Inflammatory macrophage treated with lipopolysaccharide for 4 hours (primary cell): Measurements from ENCODE around the gene SLC15A2.
"Not testable (repeated sequence)": the region's sequence is repeated elsewhere in the genome, so short reads cannot be mapped to it uniquely, and the experiment has no call there.

Source experiments
- DNase-seq: peaks from one replicate; pipeline ENCODE4 v3.0.0-alpha.2; 2020

SLC15A2 gene

DNA sequence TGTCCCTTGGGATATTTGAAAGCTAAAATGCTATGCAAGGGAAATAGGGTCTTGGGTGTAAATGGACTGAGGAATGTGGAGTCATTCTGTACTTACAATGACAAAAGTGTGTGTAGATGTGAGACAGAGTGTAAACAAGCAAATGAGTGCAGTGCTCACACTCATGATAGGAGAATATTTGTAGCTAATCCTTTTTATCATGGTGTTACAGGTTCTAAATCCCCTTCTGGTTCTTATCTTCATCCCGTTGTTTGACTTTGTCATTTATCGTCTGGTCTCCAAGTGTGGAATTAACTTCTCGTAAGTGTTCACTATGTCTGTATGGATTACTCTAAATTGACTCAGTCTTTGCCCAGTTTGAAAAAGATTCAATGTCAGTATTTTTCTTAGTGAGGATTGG is 30.5 kb downstream of the SLC15A2 start:
- DNase-seq = no peak

DNA sequence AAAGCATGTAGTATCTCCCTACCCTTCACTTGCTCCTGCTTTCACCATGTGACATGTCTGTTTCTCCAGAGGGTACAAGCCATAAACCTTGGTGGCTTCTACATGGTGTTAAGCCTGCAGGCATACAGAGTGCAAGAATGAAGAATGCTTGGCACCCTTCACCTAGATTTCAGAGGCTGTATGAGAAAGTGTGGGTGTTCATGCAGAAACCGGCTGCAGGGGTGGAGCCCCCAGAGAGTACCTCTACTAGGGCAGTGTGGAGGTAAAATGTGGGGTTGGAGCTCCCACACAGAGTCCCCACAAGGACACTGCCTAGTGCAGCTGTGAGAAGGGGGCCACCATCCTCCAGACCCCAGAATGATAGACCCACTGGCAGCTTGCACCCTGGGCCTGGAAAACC is 32.2 kb downstream of the SLC15A2 start:
- DNase-seq = no peak

DNA sequence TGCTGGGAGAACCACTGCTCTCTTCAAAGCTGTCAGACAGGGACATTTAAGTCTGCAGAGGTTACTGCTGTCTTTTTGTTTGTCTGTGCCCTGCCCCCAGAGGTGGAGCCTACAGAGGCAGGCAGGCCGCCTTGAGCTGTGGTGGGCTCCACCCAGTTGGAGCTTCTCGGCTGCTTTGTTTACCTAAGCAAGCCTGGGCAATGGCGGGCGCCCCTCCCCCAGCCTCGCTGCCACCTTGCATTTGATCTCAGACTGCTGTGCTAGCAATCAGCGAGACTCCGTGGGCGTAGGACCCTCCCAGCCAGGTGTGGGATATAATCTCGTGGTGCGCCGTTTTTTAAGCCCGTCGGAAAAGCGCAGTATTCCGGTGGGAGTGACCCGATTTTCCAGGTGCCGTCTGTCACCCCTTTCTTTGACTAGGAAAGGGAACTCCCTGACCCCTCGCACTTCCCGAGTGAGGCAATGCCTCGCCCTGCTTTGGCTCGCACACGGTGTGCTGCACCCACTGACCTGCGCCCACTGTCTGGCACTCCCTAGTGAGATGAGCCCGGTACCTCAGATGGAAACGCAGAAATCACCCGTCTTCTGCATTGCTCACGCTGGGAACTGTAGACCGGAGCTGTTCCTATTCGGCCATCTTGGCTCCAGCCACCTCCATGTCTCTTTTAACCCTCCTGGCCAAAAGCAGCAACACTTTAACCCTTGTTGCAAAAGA is 44.1 kb downstream of the SLC15A2 start:
- not testable (repeated sequence) for DNase-seq

DNA sequence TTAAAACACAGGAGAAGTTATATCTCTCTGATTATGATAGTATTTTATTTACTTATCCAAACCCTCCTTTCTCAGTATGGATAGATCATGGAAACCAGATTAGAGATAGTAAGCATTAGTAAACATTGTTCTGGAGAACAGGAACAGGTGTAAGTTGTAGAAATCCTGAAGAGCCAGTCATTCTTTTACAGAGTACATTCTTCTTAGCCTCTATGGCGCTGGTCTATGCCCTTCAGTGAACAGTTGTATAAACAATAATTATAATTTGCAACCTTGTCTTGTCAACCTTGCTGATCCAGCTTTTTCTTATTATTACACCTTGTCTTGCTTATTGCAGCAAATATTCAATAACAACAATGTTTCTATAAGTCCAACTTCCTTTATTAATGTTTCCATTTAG is 47.4 kb downstream of the SLC15A2 start:
- no peak for DNase-seq

DNA sequence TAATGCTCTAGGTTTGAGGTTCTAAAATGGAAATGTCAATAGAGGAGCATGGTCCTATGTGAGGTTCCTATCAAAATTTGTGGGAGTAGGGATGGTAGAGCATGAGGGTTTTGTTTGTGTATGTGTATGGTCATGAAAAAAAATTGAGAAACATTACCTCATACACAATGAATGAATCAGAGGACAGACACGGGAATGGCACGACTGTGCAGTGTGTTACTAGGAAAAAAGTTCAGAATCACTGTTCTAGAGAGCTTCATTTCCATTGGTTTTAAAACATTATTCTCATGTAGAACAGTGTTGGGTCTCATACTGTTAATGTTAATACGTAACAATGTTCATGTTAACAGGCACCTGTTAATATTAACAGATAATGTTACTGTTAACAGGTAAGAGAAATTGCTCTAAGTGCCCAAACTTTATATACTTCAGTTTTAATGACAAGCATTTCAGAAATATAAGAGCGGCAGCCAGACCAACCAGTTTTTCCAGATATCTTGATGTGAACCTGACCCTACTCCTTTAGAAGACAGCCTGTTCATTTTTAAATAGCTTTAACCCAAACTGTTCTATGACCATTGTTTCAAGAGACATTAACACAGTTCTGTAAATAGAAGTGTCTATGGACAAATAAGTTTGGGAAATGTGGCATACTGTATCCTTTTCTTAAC is 48.0 kb downstream of the SLC15A2 start:
- no peak for DNase-seq

DNA sequence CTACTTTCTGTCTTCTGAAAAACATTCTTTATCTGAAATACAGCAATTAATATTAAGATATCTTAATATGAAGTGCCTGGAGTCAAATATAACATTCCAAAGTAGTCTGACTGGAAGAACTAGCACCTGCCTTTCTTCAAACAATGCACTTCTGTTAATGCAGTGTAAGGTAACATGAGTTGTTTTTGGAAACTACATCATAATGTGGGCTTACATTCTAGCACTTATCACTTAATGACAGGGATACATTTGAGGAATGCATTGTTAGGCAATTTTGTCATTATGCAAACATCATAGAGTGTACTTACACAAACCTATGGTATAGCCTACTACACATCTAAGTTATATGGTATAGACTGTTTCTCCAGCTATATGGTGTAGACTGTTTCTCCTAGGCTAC is 49.2 kb downstream of the SLC15A2 start:
- DNase-seq = no peak

DNA sequence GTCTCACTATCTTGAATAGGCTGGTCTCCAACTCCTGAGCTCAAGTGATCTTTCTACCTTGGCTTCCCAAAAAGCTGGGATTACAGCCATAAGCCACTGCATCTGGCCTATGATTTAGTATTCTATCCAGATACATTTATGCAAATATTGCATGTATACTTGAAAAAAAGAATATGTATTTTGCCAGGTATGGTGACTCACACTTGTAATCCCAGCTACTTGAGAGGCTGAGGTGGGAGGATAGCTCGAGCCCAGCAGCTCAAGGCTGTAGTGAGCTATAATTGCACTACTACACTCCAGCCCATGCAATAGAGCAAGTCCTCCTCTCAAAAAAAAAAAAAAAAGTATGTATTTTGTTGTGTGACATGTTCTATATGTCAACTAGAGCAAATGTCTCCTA is 54.4 kb downstream of the SLC15A2 start:
- DNase-seq = no peak

DNA sequence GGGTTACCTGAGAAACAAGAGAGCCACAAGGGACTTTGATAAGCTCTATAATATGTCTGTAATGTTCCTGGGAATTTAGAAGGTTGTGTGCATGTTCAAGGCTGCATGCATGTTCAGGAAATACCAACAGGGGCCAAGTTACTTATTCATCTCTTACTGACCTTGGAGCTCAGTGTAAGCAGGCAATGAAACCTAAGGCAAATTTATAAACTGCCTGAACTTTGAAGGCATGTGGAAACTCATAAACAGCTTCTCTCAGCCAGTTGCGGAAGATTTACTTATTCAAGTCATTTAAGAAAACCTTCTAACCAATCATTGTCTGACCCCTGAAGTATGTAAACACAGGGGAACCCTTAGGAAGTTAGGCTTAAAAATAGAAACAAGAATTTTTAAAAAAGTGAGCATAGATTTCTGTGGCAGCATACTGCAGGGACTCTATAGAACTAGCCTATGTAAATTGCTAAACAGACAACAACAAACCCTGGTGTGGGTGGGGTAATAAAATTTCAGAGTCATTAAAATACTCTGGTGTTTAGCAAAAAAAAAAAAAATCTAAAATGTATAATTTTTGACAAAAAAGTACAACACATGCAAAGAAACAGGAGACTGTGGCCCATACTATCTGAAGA is 57.2 kb downstream of the SLC15A2 start:
- DNase-seq = no peak

DNA sequence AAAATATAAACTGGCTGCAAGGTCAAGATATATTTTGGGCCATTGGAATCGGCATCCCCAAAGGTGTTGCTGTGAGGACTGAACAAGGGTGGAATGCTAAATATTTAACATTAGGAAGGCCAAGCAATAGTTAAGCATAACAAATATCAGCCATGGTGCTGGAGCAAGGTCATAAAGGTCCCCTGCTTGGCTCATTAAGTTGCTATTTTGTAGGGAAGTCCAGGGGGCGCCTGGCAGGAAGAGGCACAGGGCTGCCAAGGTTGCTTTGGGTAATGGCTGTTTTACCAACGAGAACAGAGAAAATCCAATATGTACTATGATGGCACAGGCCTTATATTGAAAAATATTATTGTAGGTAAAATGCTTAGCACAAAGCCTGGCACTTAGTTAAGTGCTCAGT is 62.2 kb downstream of the SLC15A2 start:
- DNase-seq = no peak

DNA sequence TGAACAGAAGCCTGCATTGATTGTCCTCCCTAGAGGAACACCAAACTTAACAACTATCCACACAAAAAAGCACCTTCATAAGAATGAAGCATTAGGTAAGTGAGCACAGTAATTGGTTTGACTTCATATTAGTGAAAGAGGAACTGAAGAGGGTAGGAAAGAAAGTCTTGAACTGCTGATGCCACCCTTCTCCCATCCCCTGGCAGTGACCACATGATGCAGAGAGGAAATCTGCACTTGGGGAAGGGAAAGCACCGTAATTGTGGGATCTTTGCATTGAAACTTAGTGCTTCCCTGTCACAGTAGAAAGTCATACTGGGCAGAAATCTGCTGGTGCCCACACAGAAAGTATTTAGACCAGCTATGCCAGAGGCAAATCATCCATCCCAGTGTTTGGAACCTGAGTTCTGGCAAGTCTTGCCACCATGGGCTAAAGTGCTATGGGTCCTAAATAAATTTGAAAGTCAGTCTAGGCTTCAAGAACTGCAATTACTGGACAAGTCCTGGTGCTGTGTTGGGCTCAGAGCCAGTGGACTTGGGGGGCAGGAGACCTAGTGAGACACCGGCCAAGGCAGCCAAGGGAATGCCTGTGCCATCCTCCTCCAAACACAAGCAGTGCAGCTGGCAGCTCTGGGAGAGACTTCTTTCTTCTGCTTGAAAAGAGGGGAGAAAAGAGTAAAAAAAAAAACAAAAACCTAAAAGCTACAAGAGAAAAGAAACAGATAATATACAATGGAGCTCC is 63.6 kb downstream of the SLC15A2 start:
- peak; percentile 96 for DNase-seq

DNA sequence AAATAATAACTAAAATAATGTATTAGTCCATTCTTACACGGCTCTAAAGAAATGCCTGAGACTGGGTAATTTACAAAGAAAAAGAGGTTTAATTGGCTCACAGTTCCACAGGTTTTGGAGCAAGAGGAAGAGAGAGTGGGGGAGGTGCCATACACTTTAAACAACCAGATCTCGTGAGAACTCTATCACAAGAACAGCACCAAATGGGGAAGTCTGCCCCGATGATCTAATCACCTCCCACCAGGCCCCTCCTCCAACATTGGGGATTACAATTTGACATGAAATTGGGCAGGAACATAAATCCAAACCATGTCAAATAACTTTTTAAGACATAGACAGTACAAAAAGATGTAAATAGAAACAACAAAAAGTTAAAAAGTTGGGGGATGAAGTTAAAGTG is 64.6 kb downstream of the SLC15A2 start:
- peak; percentile 88 for DNase-seq

DNA sequence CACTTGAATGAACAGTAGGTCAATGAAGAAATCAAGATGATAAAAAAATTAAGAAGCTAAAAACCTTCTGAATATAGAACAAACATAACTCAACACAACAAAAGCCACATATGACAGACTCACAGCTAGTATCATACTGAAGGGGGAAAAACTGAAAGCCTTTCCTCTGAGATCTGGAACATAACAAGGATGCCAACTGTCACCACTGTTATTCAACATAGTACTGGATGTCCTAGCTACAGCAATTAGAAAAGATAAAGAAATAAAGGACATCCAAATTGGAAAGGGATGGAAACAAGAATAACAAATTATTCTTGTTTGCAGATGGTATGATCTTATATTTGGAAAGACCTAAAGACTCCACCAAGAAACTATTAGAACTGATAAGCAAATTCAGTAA is 67.1 kb downstream of the SLC15A2 start:
- no peak for DNase-seq

DNA sequence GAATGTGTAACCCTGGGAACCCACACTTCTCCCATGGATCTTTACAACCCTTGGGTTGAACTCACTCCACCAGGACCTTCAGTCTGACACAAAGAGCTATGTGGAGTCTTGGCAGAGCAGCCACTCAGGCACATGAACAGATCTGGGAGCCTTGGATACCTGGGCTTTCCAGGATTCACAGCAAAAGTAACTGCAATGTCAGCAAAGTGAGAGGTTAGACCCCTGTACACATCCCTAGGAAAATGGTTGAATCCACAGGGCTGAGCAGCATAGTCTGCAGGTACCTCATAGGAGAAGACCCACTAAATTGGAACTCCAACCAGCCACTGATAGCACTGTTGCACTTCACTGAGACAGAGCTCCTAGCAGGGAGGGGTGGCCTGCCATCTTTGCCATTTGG is 68.2 kb downstream of the SLC15A2 start:
- no peak for DNase-seq

DNA sequence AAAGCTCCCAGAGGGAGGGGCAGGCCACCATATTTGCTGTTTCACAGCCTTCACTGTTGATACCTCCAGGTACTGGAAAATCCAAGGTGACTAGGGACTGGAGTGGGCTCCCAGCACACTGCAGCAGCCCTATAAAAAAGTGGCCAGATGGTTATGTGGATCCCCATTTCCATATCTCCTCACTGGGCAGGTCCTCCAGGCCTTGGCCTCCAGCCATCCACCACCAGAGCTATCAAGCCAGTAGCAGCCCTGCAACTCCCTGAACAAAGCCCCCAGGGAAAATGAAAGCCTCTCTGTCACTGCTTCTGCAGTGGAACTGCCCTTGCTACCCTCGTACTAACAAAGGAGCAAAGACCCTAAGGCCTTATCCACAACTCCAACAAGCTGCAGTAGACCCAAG is 69.4 kb downstream of the SLC15A2 start:
- DNase-seq = no peak

DNA sequence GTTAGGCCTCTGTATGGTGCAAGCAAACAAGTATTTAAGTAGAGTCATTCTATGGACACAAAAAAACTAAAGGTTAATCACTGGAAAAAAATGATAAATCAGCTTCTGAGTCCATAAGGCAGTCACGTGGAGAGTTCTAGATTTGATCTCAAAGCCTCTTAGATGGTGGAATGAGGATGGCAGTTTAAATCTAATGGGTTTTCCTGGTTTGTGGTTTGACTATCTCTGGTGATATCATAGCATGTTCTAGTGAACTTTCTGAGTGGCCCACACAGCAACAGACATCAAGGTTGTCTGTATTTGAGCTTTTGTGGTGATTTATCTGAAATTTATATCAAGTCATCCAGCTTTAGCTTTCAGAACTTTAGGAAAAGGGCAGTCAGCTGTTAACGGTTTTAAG is 75.4 kb downstream of the SLC15A2 start:
- no peak for DNase-seq

DNA sequence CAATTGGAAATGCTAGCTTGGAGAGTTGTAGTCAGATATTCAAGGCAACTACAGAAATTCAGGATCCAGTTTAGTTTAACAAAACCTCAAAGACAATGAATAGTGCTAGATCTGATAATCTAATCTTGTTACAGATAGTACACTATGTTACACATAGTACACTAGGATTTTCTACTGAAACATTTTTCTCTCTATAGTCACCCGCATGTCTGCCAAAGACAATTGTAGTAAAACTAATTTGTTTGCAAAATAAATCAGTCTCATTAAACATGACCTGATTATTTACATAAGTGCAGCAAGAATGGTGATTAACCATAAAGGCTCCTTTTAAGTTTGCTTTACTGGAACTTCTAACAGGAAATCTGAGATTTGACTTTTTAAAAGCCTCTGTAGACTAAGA is 75.8 kb downstream of the SLC15A2 start:
- no peak for DNase-seq

DNA sequence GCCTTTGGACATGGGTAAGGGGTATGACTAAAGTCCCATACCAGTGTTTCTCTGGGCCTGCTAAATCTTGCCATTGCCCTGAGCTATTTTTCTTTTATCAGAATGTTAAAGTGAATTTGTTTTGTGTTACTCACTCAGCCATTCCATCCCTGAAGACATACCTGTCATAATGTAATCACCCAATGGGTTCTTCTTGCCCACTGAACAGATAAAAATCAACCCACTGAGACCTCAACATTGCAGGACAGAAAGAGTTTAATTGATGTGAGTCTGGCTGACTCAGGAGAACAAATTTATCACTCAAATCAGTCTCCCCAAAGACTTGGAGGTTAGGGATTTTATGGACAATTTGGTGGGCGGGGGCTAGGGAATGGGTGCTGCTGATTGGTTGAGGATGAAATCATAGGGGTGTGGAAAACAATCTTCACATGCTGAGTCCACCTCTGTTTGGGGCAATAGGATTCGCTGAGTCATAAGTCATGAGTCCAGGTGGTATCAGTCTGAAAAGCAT is 80.5 kb downstream of the SLC15A2 start:
- no peak for DNase-seq

DNA sequence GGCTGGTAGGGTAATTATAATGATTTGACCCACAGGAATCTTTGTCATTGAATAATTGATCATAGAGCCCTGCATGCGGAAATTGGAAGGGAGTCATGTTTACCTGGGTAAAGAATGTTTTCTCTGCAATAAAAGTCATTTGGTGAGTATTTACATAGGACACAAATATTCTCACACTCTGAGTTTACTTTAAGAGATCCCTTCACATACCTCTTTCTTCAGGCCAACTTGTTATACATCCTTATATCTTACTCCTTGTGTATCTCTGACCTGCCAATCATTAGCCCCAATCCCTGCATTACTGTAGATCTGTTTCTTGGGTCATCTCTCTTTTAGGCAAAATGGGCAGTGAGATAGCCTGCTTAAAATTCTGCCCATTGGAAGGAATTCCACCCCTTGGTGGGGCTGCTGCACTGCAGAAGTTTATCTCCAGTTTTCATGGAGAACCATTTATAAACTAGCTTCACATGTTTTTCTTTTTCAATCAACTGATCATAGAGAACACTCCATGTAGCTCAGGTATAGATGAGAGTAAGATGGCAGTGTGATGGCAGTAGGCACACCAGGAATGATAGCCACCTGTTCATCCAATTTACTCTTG is 81.6 kb downstream of the SLC15A2 start:
- DNase-seq = no peak

DNA sequence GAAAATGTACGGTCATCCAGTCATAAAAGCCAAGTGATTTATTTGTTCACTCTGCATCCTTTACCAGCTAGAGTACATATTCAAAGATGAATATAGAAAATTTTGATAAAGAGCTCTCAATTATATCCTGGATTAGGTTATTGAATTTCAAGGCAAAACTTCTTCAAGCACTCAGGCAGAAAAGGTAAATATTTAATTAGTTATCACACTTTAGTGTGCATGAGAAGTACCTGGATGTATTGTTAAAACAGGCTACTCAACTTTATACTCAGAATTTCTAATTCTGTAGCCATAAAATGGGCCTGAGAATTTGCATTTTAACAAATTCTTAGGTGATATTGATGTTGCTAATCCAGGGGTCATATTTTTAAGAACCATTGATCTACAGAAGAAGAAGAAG is 82.5 kb downstream of the SLC15A2 start:
- DNase-seq = no peak

DNA sequence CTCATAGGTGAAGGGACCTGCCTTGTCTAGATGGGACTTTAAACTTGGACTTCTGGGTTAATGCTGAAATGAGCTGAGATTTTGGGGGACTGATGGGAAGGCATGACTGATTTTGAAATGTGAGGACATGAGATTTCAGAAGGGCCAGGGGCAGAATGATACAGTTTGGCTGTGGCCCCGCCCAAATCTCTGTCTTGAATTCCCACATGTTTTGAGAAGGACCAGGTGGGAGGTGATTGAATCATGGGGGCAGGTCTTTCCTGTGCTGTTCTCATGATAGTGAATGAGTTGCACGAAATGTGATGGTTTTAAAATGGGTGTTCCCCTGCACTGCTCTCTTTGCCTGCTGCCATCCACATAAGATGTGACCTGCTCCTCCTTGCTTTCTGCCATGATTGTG is 85.0 kb downstream of the SLC15A2 start:
- DNase-seq = no peak

DNA sequence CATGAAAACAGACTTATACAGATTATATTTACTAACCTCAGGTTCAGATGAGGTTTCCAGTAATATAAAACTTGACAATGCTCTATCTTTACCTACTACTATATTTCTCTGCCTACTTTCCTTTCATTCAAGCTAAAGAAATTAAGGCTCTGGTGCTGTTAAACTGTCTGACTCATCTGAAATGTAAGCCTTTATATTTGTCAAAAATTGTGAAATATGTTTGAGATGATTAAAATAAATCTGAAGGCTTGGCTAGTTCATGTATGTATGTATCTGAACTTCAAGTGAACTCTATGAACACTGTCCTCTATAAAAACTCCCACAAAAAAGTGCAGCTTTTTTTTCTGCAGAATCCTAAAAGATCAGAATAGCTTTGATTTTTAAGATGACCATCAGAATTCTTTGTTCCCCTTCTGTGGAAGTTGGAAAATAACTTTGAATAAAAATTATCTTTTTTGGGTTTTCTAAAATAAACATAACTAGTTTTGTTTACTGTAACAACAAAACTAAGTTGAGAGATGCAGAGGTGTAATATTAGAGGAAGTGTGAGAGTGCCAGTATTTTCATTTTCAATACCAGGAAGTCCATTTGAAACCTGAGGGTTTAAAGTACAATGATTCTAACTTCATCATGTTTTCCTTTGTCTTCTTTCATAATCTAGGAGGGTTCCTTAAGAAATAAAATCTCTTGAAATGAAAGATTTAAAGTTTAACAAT is 85.7 kb downstream of the SLC15A2 start:
- peak; percentile 57 for DNase-seq

DNA sequence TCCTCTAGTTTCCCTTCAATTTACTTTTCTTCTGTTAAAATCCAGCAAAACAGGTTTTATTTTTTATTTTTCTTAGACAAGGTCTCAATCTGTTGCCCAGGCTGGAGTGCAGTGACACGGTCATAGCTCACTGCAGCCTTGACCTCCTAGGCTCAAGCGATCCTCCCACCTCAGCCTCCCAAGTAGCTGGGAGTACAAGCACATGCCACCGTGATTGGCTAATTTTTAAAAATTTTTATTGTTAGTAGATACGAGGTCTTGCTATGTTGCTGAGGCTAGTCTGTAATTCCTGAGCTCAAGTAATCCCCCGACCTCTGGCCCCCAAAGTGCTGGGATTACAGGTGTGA is 86.2 kb downstream of the SLC15A2 start:
- no peak for DNase-seq

DNA sequence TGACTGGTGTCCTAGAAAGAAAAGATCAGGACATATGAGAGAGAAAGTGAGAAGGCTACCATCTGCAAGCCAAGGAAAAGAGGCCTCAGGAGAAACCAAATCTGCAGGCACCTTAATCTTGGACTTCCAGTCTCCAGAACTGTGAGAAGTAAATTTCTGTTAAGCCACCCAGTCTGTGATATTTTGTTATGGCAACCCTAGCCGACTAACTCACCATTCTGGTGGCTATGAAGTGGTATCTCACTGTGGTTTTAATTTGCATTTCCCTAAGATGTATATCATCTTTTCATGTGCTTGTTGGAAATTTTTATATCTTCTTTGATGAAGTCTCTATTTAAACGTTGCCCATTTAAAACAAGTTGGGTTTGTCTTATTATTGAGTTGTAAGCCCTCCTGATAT is 87.3 kb downstream of the SLC15A2 start:
- no peak for DNase-seq
